IMR-90 (cell line): Measurements from ENCODE around the gene ST6GALNAC4. TPM values are rescaled to one million over a fixed set of nuclear protein-coding genes. Genes with fewer than 3 reads are reported as not detected.

Experiments
- ATAC-seq: fragments of 200-7000 bp; cut with Tn5 transposase; 2 replicates; pipeline ENCODE4 v1.9.1; 2020; ENCODE audit warnings: low read depth, mild to moderate bottlenecking, moderate library complexity
- BruUV-seq: library from RNA; stranded (reverse); fragments of 400-500 nt; replicated peaks from 2 replicates; lab custom pipeline; 2021; lab: Mats Ljungman, UMichigan
- CTCF ChIA-PET: fragments of 300-600 bp; formaldehyde crosslinking; extraction: SDS; loops from one replicate; lab custom pipeline; 2021; ENCODE audit warnings: antibody characterized with exemption; lab: Yijun Ruan, JAX
- POLR2A ChIA-PET: fragments of 300-600 bp; sonication (Branson Sonifier 250); formaldehyde crosslinking; loops from one replicate; lab custom pipeline; 2022; ENCODE audit warnings: antibody characterized with exemption; ENCODE audit not compliant: unreplicated experiment; lab: Charles Lee
- DNase-seq: peaks from one replicate; pipeline ENCODE4 v3.0.0; 2013
- H2AFZ ChIP-seq: replicated peaks from 2 replicates; pipeline ENCODE3; 2013; ENCODE audit warnings: low read length, mild to moderate bottlenecking; ENCODE audit not compliant: poor library complexity
- H2AK5ac ChIP-seq: 2 replicates; pipeline ENCODE4 v1.6.1; 2013; ENCODE audit warnings: low read depth, low read length, inconsistent platforms
- H2AK9ac ChIP-seq: replicated peaks from 2 replicates; pipeline ENCODE3; 2013; ENCODE audit warnings: mild to moderate bottlenecking, low read depth, low read length, moderate library complexity; ENCODE audit not compliant: poor library complexity
- H2BK120ac ChIP-seq: 2 replicates; pipeline ENCODE4 v1.6.1; 2013; ENCODE audit warnings: low read depth, low read length, inconsistent platforms
- H2BK15ac ChIP-seq: 3 replicates; pipeline ENCODE4 v1.6.1; 2013; ENCODE audit warnings: low read depth, low read length, inconsistent platforms
- H2BK20ac ChIP-seq: 2 replicates; pipeline ENCODE4 v1.6.1; 2013; ENCODE audit warnings: low read depth, mild to moderate bottlenecking, inconsistent platforms, low read length, moderate library complexity
- H2BK5ac ChIP-seq: 2 replicates; pipeline ENCODE4 v1.6.1; 2013; ENCODE audit warnings: mild to moderate bottlenecking, low read depth, low read length, inconsistent platforms; ENCODE audit not compliant: poor library complexity, severe bottlenecking
- H3K14ac ChIP-seq: replicated peaks from 2 replicates; pipeline ENCODE4 v1.6.1; 2013; ENCODE audit warnings: low read depth, low read length, inconsistent platforms
- H3K18ac ChIP-seq: 2 replicates; pipeline ENCODE4 v1.6.1; 2013; ENCODE audit warnings: low read depth, low read length, control low read depth
- H3K23ac ChIP-seq: 2 replicates; pipeline ENCODE4 v1.6.1; 2013; ENCODE audit warnings: low read depth, low read length, inconsistent platforms
- H3K27ac ChIP-seq: 2 replicates; pipeline ENCODE4 v1.5.1; 2013; ENCODE audit warnings: mild to moderate bottlenecking, control low read depth, low read length; ENCODE audit not compliant: insufficient read depth
- H3K27me3 ChIP-seq: 2 replicates; pipeline ENCODE4 v1.6.1; 2013; ENCODE audit warnings: low read length; ENCODE audit not compliant: control insufficient read depth, insufficient read depth
- H3K36me3 ChIP-seq: 2 replicates; pipeline ENCODE4 v1.6.1; 2013; ENCODE audit warnings: low read length, mixed read lengths; ENCODE audit not compliant: control insufficient read depth, insufficient read depth
- H3K4ac ChIP-seq: 2 replicates; pipeline ENCODE4 v1.6.1; 2013; ENCODE audit warnings: low read depth, low read length, inconsistent platforms
- H3K4me1 ChIP-seq: 2 replicates; pipeline ENCODE4 v1.6.1; 2013; ENCODE audit warnings: low read length, mixed read lengths; ENCODE audit not compliant: control insufficient read depth, insufficient read depth
- H3K4me2 ChIP-seq: 2 replicates; pipeline ENCODE4 v1.6.1; 2013; ENCODE audit warnings: low read depth, mild to moderate bottlenecking, control low read depth, low read length, moderate library complexity
- H3K4me3 ChIP-seq: 2 replicates; pipeline ENCODE4 v1.5.1; 2013; ENCODE audit warnings: low read depth, mild to moderate bottlenecking, control low read depth, low read length, moderate library complexity; ENCODE audit not compliant: insufficient read depth
- H3K56ac ChIP-seq: 2 replicates; pipeline ENCODE4 v1.6.1; 2013; ENCODE audit warnings: low read length, inconsistent platforms; ENCODE audit not compliant: insufficient read depth; ENCODE audit errors: extremely low read depth
- H3K79me1 ChIP-seq, 2 experiments: 2 replicates each; pipeline ENCODE4 v1.6.1; 2013; ENCODE audit warnings: low read length in 2 of 2, inconsistent platforms in 1 of 2, low read depth in 1 of 2
- H3K9ac ChIP-seq: 2 replicates; pipeline ENCODE4 v1.6.1; 2013; ENCODE audit warnings: low read depth, low read length, control low read depth
- H3K9me1 ChIP-seq: 2 replicates; pipeline ENCODE4 v1.6.1; 2013; ENCODE audit warnings: low read length, inconsistent platforms; ENCODE audit not compliant: insufficient read depth
- H3K9me3 ChIP-seq: 2 replicates; pipeline ENCODE4 v1.6.1; 2013; ENCODE audit warnings: low read length; ENCODE audit not compliant: control insufficient read depth, insufficient read depth
- H4K20me1 ChIP-seq: 2 replicates; pipeline ENCODE4 v1.6.1; 2013; ENCODE audit warnings: low read length, inconsistent platforms; ENCODE audit not compliant: insufficient read depth
- H4K5ac ChIP-seq: 2 replicates; pipeline ENCODE4 v1.6.1; 2013; ENCODE audit warnings: mild to moderate bottlenecking, low read depth, low read length, control low read depth
- H4K8ac ChIP-seq, 2 experiments: 2 replicates each; pipeline ENCODE4 v1.6.1; 2013; ENCODE audit warnings: low read depth in 2 of 2, low read length in 2 of 2, control low read depth in 1 of 2, inconsistent platforms in 1 of 2
- H4K91ac ChIP-seq: 2 replicates; pipeline ENCODE4 v1.6.1; 2013; ENCODE audit warnings: low read depth, low read length, inconsistent platforms; ENCODE audit not compliant: insufficient read depth
- CTCF ChIP-seq: conservative IDR thresholded peaks from 2 replicates; pipeline ENCODE4 v1.5.1; 2012; ENCODE audit warnings: mild to moderate bottlenecking, low read depth, low read length, improper control_type of control experiment
- FOS ChIP-seq: fragments of 150-350 bp; IDR thresholded peaks from 2 replicates; pipeline ENCODE4 v1.6.1; 2016; ENCODE audit warnings: low read depth, low read length
- RAD21 ChIP-seq: IDR thresholded peaks from 2 replicates; pipeline ENCODE4 v1.6.1; 2012; ENCODE audit warnings: low read length, improper control_type of control experiment
- RFX5 ChIP-seq: IDR thresholded peaks from 2 replicates; pipeline ENCODE4 v1.8.0; 2012; ENCODE audit warnings: low read depth, mild to moderate bottlenecking, low read length, moderate library complexity
- WGBS, 2 experiments: methylation state at CpG; one replicate each; pipeline versions ENCODE4 v1.1.5 to v1.1.7; 2013; ENCODE audit warnings: missing lambda C conversion rate in 2 of 2; ENCODE audit not compliant: insufficient read length in 1 of 2; ENCODE audit errors: extremely low coverage in 2 of 2; 5-methylcytosine and 5-hydroxymethylcytosine counted together
- dilution Hi-C: fragments of 300-500 bp; cut with HindIII; formaldehyde crosslinking; loops from one replicate; pipeline ENCODE4 v1.14.3; 2018; ENCODE audit warnings: low sequenced_read_pairs; ENCODE audit not compliant: unreplicated experiment
- in situ Hi-C: fragments of 300-500 bp; cut with MboI; formaldehyde crosslinking; loops from 3 replicates; pipeline ENCODE4 v1.14.3; 2019; ENCODE audit warnings: low sequenced_read_pairs, inconsistent platforms, mixed read lengths
- intact Hi-C: fragments of 100-400 bp; cut with micrococcal nuclease; formaldehyde crosslinking; loops from 2 replicates; pipeline ENCODE4 v1.10.0; 2022
- polyA plus RNA-seq, 3 experiments: library from polyadenylated mRNA; depleted of rRNA; stranded (reverse); fragments of >200 nt; gene quantifications; 2 replicates each; pipeline ENCODE4 v1.2.3, GENCODE V29; 2012; ENCODE audit warnings: low replicate concordance in 1 of 3
- total RNA-seq: library from RNA; depleted of rRNA; stranded (reverse); fragments of >200 nt; gene quantifications from 2 replicates; pipeline ENCODE4 v1.2.3, GENCODE V29; 2012

ST6GALNAC4 gene
- total and polyA plus RNA-seq, 2 of the 4 experiments (the other 2 are of a cell fraction): 12.5 to 32.9 TPM

DNA sequence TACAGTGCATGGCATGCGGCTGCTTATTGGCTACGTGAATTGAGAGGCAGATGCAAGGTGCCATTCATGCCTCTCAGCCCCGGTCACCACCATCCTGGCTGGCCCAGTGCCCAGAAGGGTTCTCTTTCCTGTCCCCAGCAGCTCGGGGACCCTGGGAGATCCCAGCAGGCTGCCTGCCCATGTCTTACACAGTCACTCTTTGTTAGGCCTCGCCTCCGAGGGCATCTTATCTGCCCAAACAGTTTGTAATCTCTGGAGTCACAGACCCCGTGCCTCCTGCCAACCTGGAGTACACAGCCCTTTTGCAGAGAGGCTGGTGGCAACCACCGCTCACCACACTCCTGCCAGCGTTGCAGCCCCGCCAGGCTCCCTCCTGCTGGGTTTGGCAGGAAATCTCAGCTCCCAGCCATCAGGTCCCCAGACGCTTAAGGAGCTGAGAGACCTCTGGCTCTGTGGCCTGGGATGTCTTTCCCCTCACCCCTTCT, 32.4 kb downstream of the ST6GALNAC4 start:
- Histone ChIP-seq H3K27ac (no peak overlapping the region), H4K8ac (no peak overlapping the region), H2AK9ac (peak overlapping the region; percentile 42), H3K4me1 (peaks cover 4% of the 10 kb centered on the region), H3K4me3 (no peak overlapping the region), H3K23ac (no peak overlapping the region), H3K27me3 (no peaks in the 10 kb centered on the region), H2BK15ac (no peak overlapping the region), H3K36me3 (peaks cover 41% of the 10 kb centered on the region), H3K9me1 (peaks cover 3% of the 10 kb centered on the region; the same call in 1 of the 2 replicates), H4K91ac (no peak overlapping the region), H4K5ac (no peak overlapping the region), H2AK5ac (no peak overlapping the region; the same call in 1 of the 2 replicates), H3K79me1 (peaks cover 0 to 15% of the 10 kb centered on the region in 2 experiments; a peak in 2 of 4 replicates), H3K4me2 (no peak overlapping the region), H4K20me1 (0 out of 2 replicates have a peak, but pooled peaks cover 3% of the 10 kb centered on the region), H2BK5ac (no peak overlapping the region), H3K14ac (no peak overlapping the region), H3K4ac (no peak overlapping the region), H3K9me3 (no peaks in the 10 kb centered on the region), H2BK20ac (no peak overlapping the region), H3K56ac (no peak overlapping the region), H3K9ac (no peak overlapping the region), H3K18ac (no peak overlapping the region), H2BK120ac (no peak overlapping the region), H2AFZ (peak overlapping the region; percentile 58)
- TF ChIP-seq CTCF: no peak
- TF ChIP-seq RAD21: no peak
- TF ChIP-seq FOS: no peak
- no peak for TF ChIP-seq RFX5
- in situ Hi-C loops (no loop called here), intact Hi-C loops (no loop called here), dilution Hi-C loops (no loop called here)
- POLR2A ChIA-PET: interaction anchor here (0.8 kb wide), 1 partner anchor 14 kb away, joined by 3 read pairs; no protein-coding TSS in a partner anchor
- ATAC-seq: peak; percentile 36
- 51% methylated on average over 9 of the region's 11 CpGs; no CpG with 5 or more reads in 1 of the 2 experiments for WGBS, 2 experiments
- BruUV-seq: no TSS peak
- no peak for DNase-seq
- CTCF ChIA-PET: interaction anchor here (0.6 kb wide), 1 partner anchor 393 kb away, joined by 3 read pairs; no protein-coding TSS in a partner anchor
